CD4-positive, CD25-positive, alpha-beta regulatory T cell (primary cell): Measurements from ENCODE around the gene RNF220. TPM values are rescaled to one million over a fixed set of nuclear protein-coding genes. Genes with fewer than 3 reads are reported as not detected.
A peak's percentile ranks its signal among the peaks of the same experiment; 100 is the strongest.

Experiments used
- ATAC-seq, 2 donors: fragments of 150-1000 bp; cut with Tn5 transposase; one replicate each; pipeline ENCODE4 v1.10.0; 2021; ENCODE audit warnings: low read depth in 2 of 2, moderate number of reproducible peaks in 2 of 2, moderate library complexity in 1 of 2
- DNase-seq, 3 donors: peaks; one replicate each; pipeline versions ENCODE4 v3.0.0 to v3.0.0-alpha.2; 2012 to 2022; ENCODE audit warnings: mixed read lengths in 1 of 3
- H3K27ac ChIP-seq: one replicate; pipeline ENCODE4 v1.7.0; 2013; ENCODE audit warnings: mild to moderate bottlenecking, low read length; ENCODE audit not compliant: insufficient read depth, poor library complexity, severe bottlenecking
- H3K27me3 ChIP-seq: one replicate; pipeline ENCODE4 v1.7.0; 2013; ENCODE audit warnings: low read length; ENCODE audit not compliant: control insufficient read depth, insufficient read depth
- H3K36me3 ChIP-seq: one replicate; pipeline ENCODE4 v1.7.0; 2013; ENCODE audit warnings: mild to moderate bottlenecking, low read length, moderate library complexity; ENCODE audit not compliant: control insufficient read depth, insufficient read depth
- H3K4me1 ChIP-seq: 2 replicates; pipeline ENCODE4 v1.7.0; 2013; ENCODE audit warnings: mild to moderate bottlenecking, low read length; ENCODE audit not compliant: insufficient read depth, control insufficient read depth, poor library complexity, severe bottlenecking
- H3K4me3 ChIP-seq: one replicate; pipeline ENCODE4 v1.7.0; 2013; ENCODE audit warnings: low read depth, mild to moderate bottlenecking, low read length, moderate library complexity
- H3K9me3 ChIP-seq, 2 experiments: 1 replicate in 1 of 2; 2 replicates in 1 of 2; pipeline ENCODE4 v1.7.0; 2013; ENCODE audit warnings: low read length in 2 of 2, mild to moderate bottlenecking in 1 of 2, moderate library complexity in 1 of 2; ENCODE audit not compliant: control insufficient read depth in 2 of 2
- H3K27ac Mint-ChIP-seq, 3 donors: one replicate each; pipeline ENCODE4 v1.8.0; 2020 to 2022; ENCODE audit warnings: mild to moderate bottlenecking in 3 of 3, mixed read lengths in 3 of 3, moderate library complexity in 2 of 3
- H3K27me3 Mint-ChIP-seq: one replicate; pipeline ENCODE4 v1.8.0; 2022; ENCODE audit warnings: mild to moderate bottlenecking, mixed read lengths
- H3K36me3 Mint-ChIP-seq: one replicate; pipeline ENCODE4 v1.8.0; 2020; ENCODE audit warnings: mixed read lengths
- H3K4me1 Mint-ChIP-seq, 4 donors: one replicate each; pipeline ENCODE4 v1.8.0; 2020 to 2022; ENCODE audit warnings: mixed read lengths in 4 of 4, mild to moderate bottlenecking in 1 of 4
- H3K4me3 Mint-ChIP-seq, 4 donors: one replicate each; pipeline ENCODE4 v1.8.0; 2020 to 2022; ENCODE audit warnings: mild to moderate bottlenecking in 4 of 4, mixed read lengths in 4 of 4, moderate library complexity in 3 of 4
- H3K9me3 Mint-ChIP-seq, 7 donors: one replicate each; pipeline ENCODE4 v1.8.0; 2020 to 2022; ENCODE audit warnings: mixed read lengths in 7 of 7, mild to moderate bottlenecking in 3 of 7, moderate library complexity in 2 of 7
- polyA plus RNA-seq, 4 donors: library from polyadenylated mRNA; unstranded; fragments of 300-500 nt; fragmentation: Illumina TruSeq; gene quantifications; one replicate each; pipeline ENCODE4 v1.2.3, GENCODE V29; 2021
- total RNA-seq: library from RNA; stranded (reverse); gene quantifications from one replicate; pipeline ENCODE4 v1.2.3, GENCODE V29; 2022

Gene RNF220
- total and polyA plus RNA-seq, 5 donors from 2014 or later, result 73.2 to 94.8 (median 83.1) TPM

DNA sequence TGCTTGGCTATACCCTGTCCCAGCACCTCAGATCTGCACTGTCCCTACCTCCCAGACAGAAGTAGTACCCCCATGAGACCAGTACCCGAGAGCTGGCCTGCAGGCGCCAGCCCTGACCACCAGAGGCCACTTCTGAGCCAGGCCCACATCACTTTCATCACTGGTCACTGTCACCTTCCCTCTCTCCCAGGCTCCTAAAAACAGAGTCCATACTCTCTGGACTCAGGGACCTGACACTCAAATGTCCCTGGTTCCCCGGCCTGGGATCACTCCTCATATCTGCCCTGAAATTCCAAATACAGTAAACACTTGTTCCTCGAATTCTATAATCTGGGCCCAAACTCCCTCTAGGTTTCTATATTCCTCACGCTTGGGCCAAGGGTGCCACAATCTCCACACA is 250.6 kb downstream of the RNF220 start:
- H3K36me3 ChIP-seq, result peaks cover 6% of the 10 kb centered on the region
- Mint-ChIP-seq H3K9me3 (no peaks in the 10 kb centered on the region), H3K27me3 (no peaks in the 10 kb centered on the region), H3K27ac (no peak overlapping the region), H3K4me3 (no peak overlapping the region), H3K4me1 (peaks cover 0 to 11% (median 4%) of the 10 kb centered on the region in 4 donors), H3K36me3 (peaks cover 20% of the 10 kb centered on the region)
- ATAC-seq (no peak), DNase-seq (no peak)
- H3K27me3 ChIP-seq, result no peaks in the 10 kb centered on the region
- H3K9me3 ChIP-seq, result no peaks in the 10 kb centered on the region
- H3K27ac ChIP-seq, result no peak overlapping the region
- no peak overlapping the region for H3K4me3 ChIP-seq
- H3K4me1 ChIP-seq, result no peaks in the 10 kb centered on the region

DNA sequence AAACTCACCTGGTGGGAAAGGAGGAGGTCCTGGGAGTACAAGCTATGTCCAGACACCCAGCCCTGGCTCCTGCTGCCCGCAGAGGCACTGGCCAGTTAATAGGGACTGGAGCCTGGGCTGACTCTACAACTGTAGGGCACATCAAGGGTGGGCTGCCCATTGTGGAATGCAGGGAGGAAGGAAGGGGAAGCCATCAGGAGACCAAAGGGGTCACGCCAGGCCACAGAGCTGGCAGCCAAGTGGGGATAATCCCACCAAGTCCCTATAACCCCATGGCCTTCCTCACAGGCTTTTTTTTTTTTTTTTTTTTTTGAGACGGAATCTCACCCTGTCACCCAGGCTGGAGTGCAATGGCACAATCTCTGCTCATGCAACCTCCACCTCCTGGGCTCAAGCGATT is 254.5 kb downstream of the RNF220 start:
- Histone ChIP-seq H3K36me3 (no peaks in the 10 kb centered on the region), H3K4me1 (peaks cover 5% of the 10 kb centered on the region), H3K9me3 (no peaks in the 10 kb centered on the region), H3K27me3 (no peaks in the 10 kb centered on the region), H3K4me3 (no peak overlapping the region), H3K27ac (no peak overlapping the region)
- DNase-seq, result no peak
- H3K9me3 Mint-ChIP-seq, result no peaks in the 10 kb centered on the region
- H3K27ac Mint-ChIP-seq, result peak overlapping the region in 1 of 3 donors; percentile 73
- peaks cover 2 to 16% (median 8%) of the 10 kb centered on the region in 4 donors for H3K4me1 Mint-ChIP-seq
- no peak for ATAC-seq
- H3K36me3 Mint-ChIP-seq, result peaks cover 10% of the 10 kb centered on the region
- no peak overlapping the region for H3K4me3 Mint-ChIP-seq
- H3K27me3 Mint-ChIP-seq, result no peaks in the 10 kb centered on the region

DNA sequence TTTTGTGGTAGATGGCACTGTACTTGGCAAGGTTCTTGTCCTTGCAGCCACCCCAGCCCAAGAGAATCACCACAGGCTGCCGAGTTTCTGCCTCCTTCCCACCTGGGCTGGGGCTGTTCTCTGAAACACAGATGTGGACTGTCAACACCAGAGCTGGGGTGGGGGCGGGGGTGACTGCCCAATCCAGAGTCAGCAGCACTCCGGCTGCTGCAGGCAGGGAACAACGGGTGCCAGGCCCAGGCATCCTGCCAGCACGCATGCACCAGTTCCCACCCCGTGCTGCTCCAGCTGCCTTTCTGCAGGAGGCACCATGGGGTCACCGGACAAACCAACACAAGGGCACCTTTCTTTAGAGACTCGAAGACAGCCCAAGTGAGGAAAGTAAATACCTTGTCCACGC is 255.1 kb downstream of the RNF220 start:
- no peak overlapping the region for H3K27ac ChIP-seq

DNA sequence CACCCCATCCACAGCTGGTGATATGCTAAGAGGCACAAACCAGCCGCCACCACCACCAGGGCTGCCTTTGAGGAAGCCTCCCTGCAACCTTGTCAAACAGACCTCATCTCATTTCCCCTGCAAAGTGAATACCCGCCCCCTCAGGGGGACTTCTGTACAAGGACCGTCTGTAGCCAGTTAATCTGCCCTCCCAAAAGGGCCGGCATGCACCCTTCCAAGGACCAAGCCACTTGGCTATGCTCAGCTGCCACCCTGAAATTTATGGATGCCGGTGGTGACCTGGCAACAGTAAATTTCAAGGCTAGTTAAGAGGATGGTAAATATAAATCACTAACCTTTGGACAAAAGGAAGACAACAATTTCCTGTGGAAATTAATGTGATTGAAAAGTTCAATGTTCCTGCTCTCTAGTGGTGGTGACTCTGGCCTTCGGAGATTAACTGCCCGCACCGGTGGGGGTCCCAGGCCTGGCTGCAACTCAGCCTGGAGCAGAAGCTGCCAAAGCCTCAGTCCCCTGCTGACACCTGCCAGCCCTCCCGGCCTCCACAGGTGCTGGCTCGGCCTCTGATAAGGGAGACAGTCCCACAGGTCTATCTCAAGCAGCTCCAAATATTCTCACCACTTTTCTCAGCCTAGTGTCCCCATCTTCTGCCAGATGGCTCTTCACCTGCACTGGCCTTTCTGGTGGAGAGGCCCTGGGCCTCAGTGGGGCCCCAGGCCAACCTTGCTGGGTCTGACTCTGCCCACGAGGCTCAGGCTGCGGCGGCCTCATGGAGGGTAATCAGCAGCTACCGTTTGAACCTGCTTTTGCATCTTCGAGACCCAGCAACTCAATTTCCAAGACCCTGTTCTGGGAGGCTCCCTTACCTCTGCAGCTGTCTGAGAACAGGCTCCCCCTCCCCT is 257.0 kb downstream of the RNF220 start:
- ATAC-seq (no peak), DNase-seq (no peak)
- no peak overlapping the region for H3K4me3 Mint-ChIP-seq
- H3K36me3 Mint-ChIP-seq, result peaks cover 4% of the 10 kb centered on the region
- Histone ChIP-seq H3K4me1 (peaks cover 7% of the 10 kb centered on the region), H3K9me3 (no peaks in the 10 kb centered on the region), H3K27ac (no peak overlapping the region), H3K36me3 (no peaks in the 10 kb centered on the region), H3K27me3 (no peaks in the 10 kb centered on the region), H3K4me3 (no peak overlapping the region)
- no peaks in the 10 kb centered on the region for H3K27me3 Mint-ChIP-seq
- H3K27ac Mint-ChIP-seq, result no peak overlapping the region
- H3K4me1 Mint-ChIP-seq, result peaks cover 5 to 20% (median 12%) of the 10 kb centered on the region in 4 donors
- no peaks in the 10 kb centered on the region for H3K9me3 Mint-ChIP-seq

More for the DNA sequence above, 255.1 kb downstream of the RNF220 start:
- Mint-ChIP-seq H3K36me3 (peaks cover 10% of the 10 kb centered on the region), H3K4me3 (no peak overlapping the region), H3K4me1 (peaks cover 5 to 22% (median 13%) of the 10 kb centered on the region in 4 donors), H3K9me3 (no peaks in the 10 kb centered on the region), H3K27me3 (no peaks in the 10 kb centered on the region), H3K27ac (no peak overlapping the region)
- ATAC-seq, result no peak
- H3K36me3 ChIP-seq, result no peaks in the 10 kb centered on the region
- no peaks in the 10 kb centered on the region for H3K9me3 ChIP-seq
- peaks cover 7% of the 10 kb centered on the region for H3K4me1 ChIP-seq
- no peaks in the 10 kb centered on the region for H3K27me3 ChIP-seq
- DNase-seq, result no peak
- H3K4me3 ChIP-seq, result no peak overlapping the region

DNA sequence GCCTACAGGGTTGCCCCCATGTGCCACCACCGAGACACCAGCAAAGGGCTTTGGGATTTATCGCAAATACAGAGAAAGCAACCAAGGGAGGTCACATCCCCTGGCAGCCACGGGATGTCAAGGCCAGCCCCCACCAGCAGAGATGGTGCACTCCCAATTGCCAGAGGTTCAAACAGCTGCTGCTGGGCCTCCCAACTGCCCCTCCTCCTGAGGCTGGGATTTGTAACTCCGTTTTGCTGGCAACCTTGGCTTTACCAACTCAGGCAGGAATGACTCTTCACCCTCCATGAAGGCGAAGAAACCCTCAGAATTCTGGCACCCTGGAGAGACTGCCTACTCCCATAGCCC is 257.6 kb downstream of the RNF220 start:
- Mint-ChIP-seq H3K4me3 (no peak overlapping the region), H3K27ac (no peak overlapping the region), H3K9me3 (no peaks in the 10 kb centered on the region), H3K36me3 (peaks cover 4% of the 10 kb centered on the region), H3K4me1 (peaks cover 5 to 20% (median 12%) of the 10 kb centered on the region in 4 donors), H3K27me3 (no peaks in the 10 kb centered on the region)
- ATAC-seq, result no peak
- no peaks in the 10 kb centered on the region for H3K9me3 ChIP-seq
- no peak overlapping the region for H3K27ac ChIP-seq
- H3K4me3 ChIP-seq, result no peak overlapping the region
- H3K27me3 ChIP-seq, result no peaks in the 10 kb centered on the region
- H3K4me1 ChIP-seq, result peaks cover 7% of the 10 kb centered on the region
- no peaks in the 10 kb centered on the region for H3K36me3 ChIP-seq
- DNase-seq, result no peak

DNA sequence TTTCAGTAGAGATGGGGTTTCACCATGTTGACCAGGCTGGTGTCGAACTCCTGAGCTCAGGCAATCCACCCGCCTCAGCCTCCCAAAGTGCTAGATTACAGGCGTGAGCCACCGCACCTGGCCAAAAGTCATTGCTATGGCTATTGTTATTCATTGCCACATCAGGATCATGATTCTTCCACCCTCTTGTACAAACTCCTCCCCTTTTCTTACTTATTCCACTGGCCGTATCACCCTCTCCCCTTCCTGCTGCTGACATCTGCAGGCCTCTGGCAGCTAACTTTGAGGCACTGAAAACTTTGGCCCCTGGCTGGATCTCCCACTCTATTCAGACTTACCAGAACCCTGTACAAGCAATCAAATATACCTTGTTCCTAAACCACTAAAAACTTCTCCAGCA is 258.4 kb downstream of the RNF220 start:
- Histone ChIP-seq H3K4me1 (peaks cover 7% of the 10 kb centered on the region), H3K27ac (no peak overlapping the region), H3K27me3 (no peaks in the 10 kb centered on the region), H3K9me3 (no peaks in the 10 kb centered on the region), H3K4me3 (no peak overlapping the region), H3K36me3 (no peaks in the 10 kb centered on the region)
- no peaks in the 10 kb centered on the region for H3K9me3 Mint-ChIP-seq
- peaks cover 5 to 20% (median 12%) of the 10 kb centered on the region in 4 donors for H3K4me1 Mint-ChIP-seq
- ATAC-seq (no peak), DNase-seq (no peak)
- no peaks in the 10 kb centered on the region for H3K36me3 Mint-ChIP-seq
- H3K27me3 Mint-ChIP-seq, result no peaks in the 10 kb centered on the region
- peak overlapping the region in 1 of 4 donors; percentile 53 for H3K4me3 Mint-ChIP-seq
- H3K27ac Mint-ChIP-seq, result peak overlapping the region in 2 of 3 donors; percentile 7 to 24

DNA sequence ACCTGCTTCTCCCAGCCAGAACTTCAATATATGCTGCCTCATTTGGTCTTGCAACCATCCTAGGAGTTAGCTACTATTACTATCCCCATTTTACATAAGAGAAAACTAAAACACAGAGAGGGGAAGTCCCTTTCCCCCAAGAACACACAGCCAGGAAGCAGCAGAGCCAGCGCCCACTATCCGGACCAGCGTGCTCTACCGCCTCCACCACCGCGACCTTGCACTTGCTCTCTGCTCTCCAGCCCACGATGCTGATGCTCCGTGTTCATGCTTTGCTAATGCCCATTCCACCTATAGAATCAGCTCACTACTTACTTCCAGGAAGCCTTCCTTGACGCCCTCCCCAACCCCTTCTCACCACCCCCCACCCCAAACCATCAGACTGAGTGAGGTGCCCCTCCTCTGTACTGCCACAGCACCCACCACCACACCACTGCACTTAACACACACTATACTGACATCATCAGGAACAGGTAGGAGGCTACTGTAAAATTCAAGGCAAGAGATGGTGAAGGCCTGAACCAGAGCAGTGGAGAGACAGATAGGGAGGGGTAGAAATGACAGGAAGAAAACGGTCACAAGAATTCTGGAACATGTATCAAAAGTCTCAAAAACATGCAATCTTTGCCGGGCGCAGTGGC is 259.8 kb downstream of the RNF220 start:
- Histone ChIP-seq H3K9me3 (no peaks in the 10 kb centered on the region), H3K27ac (no peak overlapping the region), H3K4me3 (peak overlapping the region; percentile 41), H3K27me3 (no peaks in the 10 kb centered on the region), H3K36me3 (no peaks in the 10 kb centered on the region), H3K4me1 (peaks cover 7% of the 10 kb centered on the region)
- Mint-ChIP-seq H3K4me1 (peaks cover 5 to 20% (median 12%) of the 10 kb centered on the region in 4 donors), H3K27me3 (no peaks in the 10 kb centered on the region), H3K36me3 (no peaks in the 10 kb centered on the region), H3K9me3 (no peaks in the 10 kb centered on the region), H3K4me3 (peak overlapping the region; percentile 4 to 82 (median 32)), H3K27ac (peak overlapping the region; percentile 53 to 91 (median 91))
- DNase-seq, result peak in 2 of 3 donors; percentile 13 to 46
- peak; percentile 58 to 72 for ATAC-seq
